ENCODE results near the gene RERE.
A peak's percentile ranks its signal among the peaks of the same experiment; 100 is the strongest.

The RERE gene

GRCh38 chr1:8651236-8651890, 166.1 kb downstream of the RERE start:
- H3K4me3 ChIP-seq (ENCODE audit: low read depth, low read length) = no peak overlapping the region
- DNase-seq (ENCODE audit: low read depth) = no peak
- no peak for TF ChIP-seq CTCF (IDR thresholded peaks at IDR 0.05; ENCODE audit: control insufficient read depth, extremely low read depth, insufficient read depth)

- no peak for DNase-seq (ENCODE audit: low read depth)
- H3K4me3 ChIP-seq (ENCODE audit: low read depth, low read length) = no peak overlapping the region
- no peak for TF ChIP-seq CTCF (IDR thresholded peaks at IDR 0.05; ENCODE audit: control insufficient read depth, extremely low read depth, insufficient read depth)
These were observed 167.6 kb downstream of the RERE start for GRCh38 chr1:8649875-8650274.

GRCh38 chr1:8649027-8649426, 168.4 kb downstream of the RERE start:
- TF ChIP-seq CTCF (IDR thresholded peaks at IDR 0.05; ENCODE audit: control insufficient read depth, extremely low read depth, insufficient read depth) = no peak
- H3K4me3 ChIP-seq (ENCODE audit: low read depth, low read length) = no peak overlapping the region
- no peak for DNase-seq (ENCODE audit: low read depth)

GRCh38 chr1:8646996-8647395, 170.4 kb downstream of the RERE start:
- TF ChIP-seq CTCF (IDR thresholded peaks at IDR 0.05; ENCODE audit: control insufficient read depth, extremely low read depth, insufficient read depth) = no peak
- DNase-seq (ENCODE audit: low read depth) = no peak
- no peak overlapping the region for H3K4me3 ChIP-seq (ENCODE audit: low read depth, low read length)

GRCh38 chr1:8646189-8646588, 171.3 kb downstream of the RERE start:
- DNase-seq (ENCODE audit: low read depth) = no peak
- no peak overlapping the region for H3K4me3 ChIP-seq (ENCODE audit: low read depth, low read length)
- TF ChIP-seq CTCF (IDR thresholded peaks at IDR 0.05; ENCODE audit: control insufficient read depth, extremely low read depth, insufficient read depth) = no peak

- no peak for TF ChIP-seq CTCF (IDR thresholded peaks at IDR 0.05; ENCODE audit: control insufficient read depth, extremely low read depth, insufficient read depth)
- peak; percentile 67 for DNase-seq (ENCODE audit: low read depth)
- H3K4me3 ChIP-seq (ENCODE audit: low read depth, low read length) = peak overlapping the region; percentile 24
These were observed 173.6 kb downstream of the RERE start for GRCh38 chr1:8643542-8644536.
